ENCODE data around the gene TPRG1. TPM values are rescaled to one million over a fixed set of nuclear protein-coding genes. Genes with fewer than 3 reads are reported as not detected.

Gene TPRG1
- total and polyA plus RNA-seq, 2 donors (not counting 3 experiments of a cell fraction or from before 2014, with no cell fraction given) = 0.30 TPM; not detected in 1

GRCh38 chr3:189166321-189166720 lies 5.5 kb upstream of the TPRG1 start:
- no peak overlapping the region for H3K4me2 ChIP-seq (ENCODE audit: insufficient read depth, low read length)
- no peaks in the 10 kb centered on the region for H4K20me1 ChIP-seq (replicated peaks; ENCODE audit: control insufficient read depth, extremely low read depth, insufficient read depth, low read length)
- ChIA-PET POLR2A (interaction anchor here (0.6 kb wide), 1 partner anchor 108 kb away, joined by 4 read pairs; no protein-coding TSS in a partner anchor), CTCF (no interaction called here)
- H3K9me1 ChIP-seq (replicated peaks; ENCODE audit: control insufficient read depth, extremely low read depth, insufficient read depth, low read length) = no peaks in the 10 kb centered on the region
- H3K36me3 ChIP-seq (ENCODE audit: control insufficient read depth in 2 of 2, extremely low read depth in 1 of 2, insufficient read depth in 2 of 2, low read length in 2 of 2) = no peaks in the 10 kb centered on the region
- H3K27ac ChIP-seq (ENCODE audit: insufficient read depth, low read depth, low read length) = no peak overlapping the region
- H3K27me3 ChIP-seq (ENCODE audit: control insufficient read depth in 2 of 2, insufficient read depth in 2 of 2, low read length in 2 of 2) = no peaks in the 10 kb centered on the region
- FAIRE-seq (no peak), DNase-seq (ENCODE audit: low read depth, low spot score) (no peak)
- H2AFZ ChIP-seq (ENCODE audit: low read depth, low read length) = no peak overlapping the region
- TF ChIP-seq CTCF (IDR thresholded peaks at IDR 0.05; ENCODE audit: extremely low read depth in 1 of 2, insufficient read depth in 1 of 2, low read depth in 1 of 2, low read length in 2 of 2) = no peak
- TF ChIP-seq GATA2 (IDR thresholded peaks at IDR 0.05; ENCODE audit: insufficient read depth, insufficient read length, low read depth, low read length) = no peak
- no peak for TF ChIP-seq JUN (IDR thresholded peaks at IDR 0.05; ENCODE audit: borderline replicate concordance, insufficient read depth, insufficient read length, low read depth)
- TF ChIP-seq MAX (IDR thresholded peaks at IDR 0.05; ENCODE audit: insufficient read depth, insufficient read length) = no peak
- H3K79me2 ChIP-seq (ENCODE audit: control insufficient read depth, insufficient read depth, low read length) = no peaks in the 10 kb centered on the region
- no peak overlapping the region for H3K4me3 ChIP-seq (replicated peaks in 1 of 3; ENCODE audit: insufficient read depth in 1 of 3, low read depth in 1 of 3, low read length in 3 of 3)
- no peak overlapping the region for H3K9ac ChIP-seq (replicated peaks; ENCODE audit: extremely low read depth, insufficient read depth, low read length)
- no peaks in the 10 kb centered on the region for H3K9me3 ChIP-seq (replicated peaks; ENCODE audit: control insufficient read depth, insufficient read depth, low read length)
- dilution Hi-C loops (cut with MboI; ENCODE audit: extremely low pct_ligation_motif_present, low sequenced_read_pairs) (no loop called here), intact Hi-C loops (cut with micrococcal nuclease) (no loop called here)
- no TSS peak for BruUV-seq (replicated peaks)
- no peaks in the 10 kb centered on the region for H3K4me1 ChIP-seq (ENCODE audit: control insufficient read depth, extremely low read depth, insufficient read depth, low read length)

Measured in endothelial cell of umbilical vein (primary cell).